TTC549 (cell line): ENCODE data around the gene TFPT.

Experiments used
- FAIRE-seq: peaks from 2 replicates; lab custom pipeline; 2012; peaks lifted over from hg19 to GRCh38; lab: Jason Lieb, UNC

Gene TFPT

DNA sequence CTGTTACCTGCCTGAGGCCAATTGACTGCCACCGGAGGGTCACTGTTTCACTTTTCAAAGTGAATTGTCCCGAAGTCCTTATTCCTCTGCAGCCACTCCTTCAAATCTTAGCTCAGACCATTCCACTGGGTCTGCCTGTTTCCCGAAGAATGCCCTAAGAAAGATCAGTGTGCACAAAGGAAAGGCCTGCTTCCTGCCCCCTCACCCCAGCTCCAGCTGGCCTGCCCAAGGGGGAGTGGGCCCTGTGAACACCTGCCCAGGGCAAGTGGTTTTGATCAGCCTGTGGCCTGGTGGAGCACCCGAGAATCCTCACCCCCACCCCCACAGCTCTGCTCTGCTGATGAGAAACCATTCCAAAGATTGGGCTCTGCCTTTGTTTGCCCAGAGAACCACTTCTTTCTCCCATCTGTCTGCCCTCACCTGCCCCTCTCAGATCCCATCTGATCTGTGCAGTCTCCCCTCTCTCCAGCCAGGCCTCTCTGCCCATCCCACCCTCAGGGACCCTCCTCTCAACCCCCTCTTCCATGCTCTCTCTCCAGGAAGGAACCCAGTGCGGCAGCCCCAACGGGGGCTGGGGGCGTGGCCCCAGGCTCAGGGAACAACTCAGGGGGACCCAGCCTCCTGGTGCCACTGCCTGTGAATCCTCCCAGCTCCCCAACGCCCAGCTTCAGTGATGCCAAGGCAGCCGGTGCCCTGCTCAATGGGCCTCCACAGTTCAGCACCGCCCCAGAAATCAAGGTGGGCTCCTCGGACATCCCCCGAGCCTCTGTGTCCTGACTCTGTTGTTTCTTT is 33.8 kb upstream of the TFPT start:
- FAIRE-seq, result no peak

GRCh38 chr19:54148158-54148557 is 32.7 kb upstream of the TFPT start:
- FAIRE-seq, result no peak

DNA sequence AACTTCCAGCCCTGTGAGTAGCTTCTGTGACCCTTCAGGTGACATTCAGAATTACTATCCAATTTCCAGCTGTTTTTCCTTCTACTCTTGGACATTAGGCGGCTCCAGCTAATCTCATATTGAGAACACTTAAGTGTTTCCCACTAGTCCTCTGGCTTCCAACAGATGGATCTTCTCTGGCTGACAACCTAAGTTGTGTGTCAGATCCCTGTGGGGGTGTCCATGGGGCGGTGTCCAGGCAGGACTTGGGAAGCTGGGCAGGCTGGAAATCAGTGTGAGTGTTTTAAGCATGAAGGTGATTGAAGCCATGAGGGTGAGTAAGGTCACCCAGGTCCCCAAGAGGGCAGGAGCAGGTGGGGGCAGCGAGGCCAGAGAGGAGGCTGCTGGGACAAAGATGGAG is 32.2 kb upstream of the TFPT start:
- FAIRE-seq, result no peak

- FAIRE-seq, result no peak
These were observed 30.2 kb upstream of the TFPT start for GRCh38 chr19:54145541-54146158.

DNA sequence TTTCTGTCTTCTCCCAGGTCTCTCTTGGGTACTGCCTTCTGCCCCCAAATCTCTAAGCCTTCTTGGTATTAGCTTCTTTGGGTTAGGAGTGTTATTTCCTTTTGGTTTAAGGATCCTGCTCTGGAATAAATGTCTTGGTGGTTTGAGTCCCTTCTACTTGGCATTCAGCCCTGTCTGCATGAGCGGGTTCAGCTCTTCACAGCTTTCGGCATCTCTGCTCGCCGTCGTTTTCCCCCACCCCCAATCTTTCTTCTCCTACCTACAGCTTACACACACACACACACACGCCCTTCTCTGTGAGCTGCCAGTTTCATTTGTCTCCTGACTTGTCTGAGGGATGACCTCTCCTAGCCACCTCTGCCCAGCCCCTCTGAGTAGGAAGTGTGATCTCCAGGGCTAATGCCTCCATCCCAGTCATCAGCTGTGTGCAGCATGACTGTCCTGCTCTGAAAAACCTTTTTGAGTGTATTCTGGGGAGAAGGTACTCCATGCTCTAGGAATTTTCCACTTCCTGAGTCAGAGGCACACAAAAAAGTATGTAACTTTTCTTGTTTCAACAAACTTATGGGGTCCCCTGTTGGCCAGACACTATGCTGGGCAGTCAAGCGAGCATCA is 26.8 kb upstream of the TFPT start:
- no peak for FAIRE-seq

DNA sequence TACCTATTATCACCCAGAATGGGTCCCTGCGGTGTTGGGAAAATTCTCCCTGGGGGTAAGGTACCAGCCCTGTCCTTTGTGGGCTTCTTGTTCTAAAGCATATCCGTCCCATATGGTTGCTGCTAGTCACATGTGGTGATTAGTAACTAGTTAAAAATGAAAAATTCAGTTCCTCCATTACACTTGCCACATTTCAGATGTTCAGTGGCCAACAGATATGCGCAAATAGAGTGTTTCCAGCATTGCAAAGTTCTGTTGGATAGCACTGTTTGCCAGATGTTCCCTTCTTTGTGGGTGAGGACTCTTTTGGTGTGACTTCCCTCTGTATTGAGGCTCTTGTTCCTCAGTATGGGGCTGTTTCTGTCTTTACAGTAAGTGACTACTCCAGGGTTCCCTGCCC is 25.9 kb upstream of the TFPT start:
- FAIRE-seq, result no peak

GRCh38 chr19:54138489-54139256 is 23.2 kb upstream of the TFPT start:
- no peak for FAIRE-seq

- FAIRE-seq, result no peak
These were observed 22.4 kb upstream of the TFPT start, which contains the start of gene CNOT3 for GRCh38 chr19:54137699-54138488. Gene CNOT3 (plus strand): TSS chr19:54137762. CDS start chr19:54142979, 5,217 bp downstream.

DNA sequence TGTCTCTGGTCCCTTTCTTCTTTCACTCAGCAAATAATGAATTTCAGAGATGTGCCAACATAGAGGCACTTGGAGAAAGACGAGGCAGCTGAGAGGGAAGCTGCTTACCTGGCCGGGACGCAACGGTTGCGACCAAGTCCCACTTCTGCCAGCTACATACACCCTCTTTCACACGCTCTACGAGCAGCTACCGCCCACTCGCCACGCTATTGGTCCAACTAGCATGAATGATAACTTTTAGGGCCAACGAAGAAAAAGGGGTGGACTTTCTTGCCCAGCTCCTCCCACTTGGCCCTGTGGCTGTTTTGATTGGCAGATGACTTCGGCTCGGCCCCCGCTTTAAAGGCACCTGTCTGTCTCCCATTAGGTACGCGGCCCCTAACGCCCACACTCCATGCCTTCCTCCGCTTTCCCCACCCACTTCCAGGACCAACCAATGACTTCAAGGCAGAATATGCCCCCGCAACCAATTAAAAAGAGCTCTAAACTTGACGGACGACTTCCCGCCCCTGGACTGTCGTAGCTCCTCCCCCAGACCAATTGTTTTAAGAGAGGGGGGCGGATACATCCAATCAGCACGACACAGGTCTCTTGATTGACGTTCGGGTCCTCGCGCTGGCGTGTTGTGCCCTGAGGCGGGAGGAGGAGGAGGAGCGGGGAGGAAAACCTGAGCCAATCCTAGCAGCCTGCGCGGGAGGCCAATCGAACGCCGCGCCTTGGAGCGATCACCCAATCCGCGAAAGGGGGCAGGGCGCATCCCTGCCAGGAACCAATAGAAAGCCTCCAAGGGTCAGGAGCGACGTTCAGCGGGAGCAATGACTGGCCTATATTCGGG is 21.6 kb upstream of the TFPT start:
- FAIRE-seq, result peak; percentile 99

DNA sequence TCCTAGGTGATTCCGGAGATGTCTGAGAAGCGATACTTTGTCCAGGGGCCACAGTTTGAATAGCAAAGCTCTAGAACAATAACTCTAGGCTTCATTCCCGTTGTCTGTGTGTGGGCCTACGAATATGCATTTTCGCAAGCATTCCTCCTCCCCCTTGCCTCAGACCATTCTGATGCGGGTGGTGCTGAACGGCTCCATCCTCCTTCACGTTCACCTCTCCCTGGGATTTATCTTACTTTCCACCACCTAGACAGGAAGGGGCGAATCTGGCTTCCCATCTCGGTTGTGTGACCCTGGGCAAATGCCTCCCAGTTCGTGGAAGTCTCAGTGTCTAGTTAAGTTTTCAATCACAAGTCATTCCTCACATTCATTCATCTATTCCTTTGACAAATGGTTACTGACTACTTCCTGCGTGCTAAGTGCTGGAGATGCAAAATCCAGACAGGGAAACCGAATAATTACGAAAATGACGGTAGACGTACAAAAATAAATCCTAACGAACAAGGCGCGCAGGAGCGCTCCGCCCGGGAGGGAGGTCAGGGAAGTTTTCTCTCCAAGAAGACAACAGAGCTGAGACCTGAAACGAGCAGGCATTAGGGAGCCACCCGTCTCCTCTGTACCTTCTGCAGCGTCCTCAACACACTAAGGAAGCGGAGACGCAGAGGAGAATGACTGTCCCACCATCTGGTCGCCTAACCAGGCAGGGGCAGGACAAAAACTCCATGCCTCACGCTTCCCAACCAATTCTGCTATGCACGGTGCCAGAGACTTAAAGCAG is 20.8 kb upstream of the TFPT start:
- no peak for FAIRE-seq

DNA sequence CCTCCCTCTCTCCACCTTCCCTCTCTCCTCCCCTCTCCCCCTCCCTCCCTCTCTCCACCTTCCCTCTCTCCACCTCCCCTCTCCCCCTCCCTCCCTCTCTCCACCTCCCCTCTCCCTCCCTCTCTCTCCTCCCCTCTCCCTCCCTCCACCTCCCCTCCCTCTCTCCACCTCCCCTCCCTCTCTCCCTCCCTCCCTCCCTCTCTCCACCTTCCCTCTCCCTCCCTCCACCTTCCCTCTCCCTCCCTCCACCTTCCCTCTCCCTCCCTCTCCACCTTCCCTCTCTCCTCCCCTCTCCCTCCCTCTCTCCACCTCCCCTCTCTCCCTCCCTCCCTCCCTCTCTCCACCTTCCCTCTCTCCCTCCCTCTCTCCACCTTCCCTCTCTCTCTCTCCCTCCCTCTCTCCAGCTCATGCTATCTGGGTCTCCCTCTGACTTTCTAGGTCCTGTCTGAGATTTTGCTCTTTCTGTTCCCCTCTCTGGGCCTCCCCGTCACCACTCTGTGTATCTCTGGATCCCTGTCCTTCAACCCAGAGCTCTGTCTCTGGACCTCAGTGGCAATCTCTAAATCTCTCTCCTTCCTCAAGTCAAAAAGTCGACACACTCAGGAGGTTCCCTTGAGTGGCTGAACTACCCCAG is 18.6 kb upstream of the TFPT start:
- FAIRE-seq, result no peak

DNA sequence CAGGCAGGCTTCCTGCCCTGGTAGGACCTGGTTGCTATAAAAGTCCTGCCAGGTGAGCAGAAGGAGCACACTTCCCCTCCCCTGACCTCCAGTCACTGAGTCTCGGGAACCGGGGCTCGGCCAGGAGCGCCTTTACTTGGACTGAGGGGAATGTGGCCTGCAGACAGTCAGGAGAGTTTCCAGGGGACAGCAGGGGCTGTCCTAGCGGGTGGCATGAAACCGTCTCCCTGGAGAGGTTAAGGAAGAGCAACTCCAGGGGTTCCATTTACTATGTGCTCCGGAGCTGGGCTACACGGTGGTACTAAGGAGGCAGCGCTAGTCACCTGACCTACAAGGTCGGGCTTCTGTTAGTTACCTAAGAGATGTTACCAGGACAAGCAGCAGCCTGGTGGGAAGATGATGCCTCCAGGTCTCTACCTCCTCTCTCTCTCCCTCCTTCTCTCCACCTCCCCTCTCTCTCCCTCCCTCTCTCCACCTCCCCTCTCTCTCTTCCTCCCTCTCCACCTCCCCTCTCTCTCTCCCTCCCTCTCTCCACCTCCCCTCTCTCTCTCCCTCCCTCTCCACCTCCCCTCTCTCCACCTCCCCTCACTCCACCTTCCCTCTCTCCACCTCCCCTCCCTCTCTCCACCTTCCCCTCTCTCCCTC is 18.0 kb upstream of the TFPT start:
- FAIRE-seq, result no peak

GRCh38 chr19:54129617-54129996 is 14.2 kb upstream of the TFPT start:
- no peak for FAIRE-seq

DNA sequence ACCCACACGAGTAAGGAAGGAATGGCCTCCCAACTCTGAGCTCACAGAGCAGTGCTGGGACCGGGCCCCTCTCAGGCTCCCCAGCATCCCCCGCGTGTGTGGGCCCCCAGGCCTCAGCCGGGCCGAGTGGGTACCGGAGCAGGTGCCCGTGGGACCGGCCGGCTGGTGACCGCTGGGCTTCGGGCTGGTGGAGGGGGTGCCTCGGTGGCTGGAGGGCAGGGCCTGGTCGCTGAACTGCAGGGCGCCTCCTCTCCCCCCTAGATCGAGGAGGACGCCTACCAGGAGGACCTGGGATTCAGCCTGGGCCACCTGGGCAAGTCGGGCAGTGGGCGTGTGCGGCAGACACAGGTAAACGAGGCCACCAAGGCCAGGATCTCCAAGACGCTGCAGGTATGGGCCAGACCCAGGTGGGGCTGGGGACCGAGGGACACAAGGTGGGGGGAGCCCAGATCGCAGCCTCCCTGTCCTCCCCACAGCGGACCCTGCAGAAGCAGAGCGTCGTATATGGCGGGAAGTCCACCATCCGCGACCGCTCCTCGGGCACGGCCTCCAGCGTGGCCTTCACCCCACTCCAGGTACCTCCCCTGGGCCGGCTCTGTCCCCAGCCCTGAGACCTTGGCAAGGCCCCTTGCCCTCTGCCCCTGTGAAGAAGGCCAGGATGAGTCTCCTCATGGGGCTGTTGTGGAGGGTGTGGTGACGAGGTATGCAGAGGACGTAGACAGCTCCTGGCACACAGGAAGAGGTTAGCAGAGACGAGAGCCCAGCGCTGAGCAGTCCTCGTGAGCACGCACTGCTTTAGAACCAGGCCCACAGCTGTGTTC is 13.5 kb upstream of the TFPT start:
- FAIRE-seq, result no peak

DNA sequence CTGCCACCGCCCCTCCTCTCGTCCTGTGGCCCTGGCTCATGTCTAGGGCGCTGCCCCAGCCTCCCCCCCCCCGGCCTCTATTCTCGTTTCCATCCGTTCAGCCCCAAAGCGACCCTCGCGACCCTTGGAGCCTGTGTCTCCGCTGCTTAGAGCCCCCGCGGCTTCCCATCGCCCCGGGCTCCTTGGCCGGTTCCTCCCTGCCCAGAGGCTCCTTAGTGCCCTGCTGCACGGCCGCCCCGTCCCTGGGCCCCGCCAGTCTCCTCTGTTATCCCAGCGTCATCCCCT is 12.9 kb upstream of the TFPT start:
- no peak for FAIRE-seq

- no peak for FAIRE-seq
These were observed 12.4 kb upstream of the TFPT start for GRCh38 chr19:54127688-54128440.

DNA sequence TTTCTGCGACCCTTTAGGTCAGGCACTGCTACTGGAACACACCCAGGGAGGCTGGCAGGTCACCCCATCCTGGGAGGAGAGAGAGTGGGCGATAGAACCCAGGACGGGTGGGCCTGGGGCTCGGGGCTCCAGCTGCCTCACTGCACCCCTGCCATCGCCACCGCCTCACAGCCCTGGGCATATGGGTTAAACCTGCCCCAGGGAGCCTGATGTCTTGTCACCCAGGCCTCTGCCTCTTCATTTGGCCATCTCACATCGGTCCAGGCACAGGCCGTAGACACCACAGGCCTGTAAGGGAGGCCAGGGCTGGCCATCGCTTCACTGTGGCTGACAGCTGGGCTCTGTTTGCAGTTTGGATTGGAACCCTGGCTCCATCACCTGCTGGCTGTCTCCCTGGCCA is 10.3 kb upstream of the TFPT start:
- FAIRE-seq, result no peak

GRCh38 chr19:54124393-54124792 is 8.9 kb upstream of the TFPT start:
- FAIRE-seq, result no peak
